ENCODE results near the gene HFE. TPM values are rescaled to one million over a fixed set of nuclear protein-coding genes. Genes with fewer than 3 reads are reported as not detected.

Gene HFE
- total and polyA plus RNA-seq, 2 of the 13 experiments (the other 11 are each of a cell fraction or from before 2014, with no cell fraction given), result 3.7 to 6.3 TPM

DNA sequence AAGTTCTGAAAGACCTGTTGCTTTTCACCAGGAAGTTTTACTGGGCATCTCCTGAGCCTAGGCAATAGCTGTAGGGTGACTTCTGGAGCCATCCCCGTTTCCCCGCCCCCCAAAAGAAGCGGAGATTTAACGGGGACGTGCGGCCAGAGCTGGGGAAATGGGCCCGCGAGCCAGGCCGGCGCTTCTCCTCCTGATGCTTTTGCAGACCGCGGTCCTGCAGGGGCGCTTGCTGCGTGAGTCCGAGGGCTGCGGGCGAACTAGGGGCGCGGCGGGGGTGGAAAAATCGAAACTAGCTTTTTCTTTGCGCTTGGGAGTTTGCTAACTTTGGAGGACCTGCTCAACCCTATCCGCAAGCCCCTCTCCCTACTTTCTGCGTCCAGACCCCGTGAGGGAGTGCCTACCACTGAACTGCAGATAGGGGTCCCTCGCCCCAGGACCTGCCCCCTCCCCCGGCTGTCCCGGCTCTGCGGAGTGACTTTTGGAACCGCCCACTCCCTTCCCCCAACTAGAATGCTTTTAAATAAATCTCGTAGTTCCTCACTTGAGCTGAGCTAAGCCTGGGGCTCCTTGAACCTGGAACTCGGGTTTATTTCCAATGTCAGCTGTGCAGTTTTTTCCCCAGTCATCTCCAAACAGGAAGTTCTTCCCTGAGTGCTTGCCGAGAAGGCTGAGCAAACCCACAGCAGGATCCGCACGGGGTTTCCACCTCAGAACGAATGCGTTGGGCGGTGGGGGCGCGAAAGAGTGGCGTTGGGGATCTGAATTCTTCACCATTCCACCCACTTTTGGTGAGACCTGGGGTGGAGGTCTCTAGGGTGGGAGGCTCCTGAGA is at the start of gene HFE (continued):
- TF ChIP-seq, protein P1, sequence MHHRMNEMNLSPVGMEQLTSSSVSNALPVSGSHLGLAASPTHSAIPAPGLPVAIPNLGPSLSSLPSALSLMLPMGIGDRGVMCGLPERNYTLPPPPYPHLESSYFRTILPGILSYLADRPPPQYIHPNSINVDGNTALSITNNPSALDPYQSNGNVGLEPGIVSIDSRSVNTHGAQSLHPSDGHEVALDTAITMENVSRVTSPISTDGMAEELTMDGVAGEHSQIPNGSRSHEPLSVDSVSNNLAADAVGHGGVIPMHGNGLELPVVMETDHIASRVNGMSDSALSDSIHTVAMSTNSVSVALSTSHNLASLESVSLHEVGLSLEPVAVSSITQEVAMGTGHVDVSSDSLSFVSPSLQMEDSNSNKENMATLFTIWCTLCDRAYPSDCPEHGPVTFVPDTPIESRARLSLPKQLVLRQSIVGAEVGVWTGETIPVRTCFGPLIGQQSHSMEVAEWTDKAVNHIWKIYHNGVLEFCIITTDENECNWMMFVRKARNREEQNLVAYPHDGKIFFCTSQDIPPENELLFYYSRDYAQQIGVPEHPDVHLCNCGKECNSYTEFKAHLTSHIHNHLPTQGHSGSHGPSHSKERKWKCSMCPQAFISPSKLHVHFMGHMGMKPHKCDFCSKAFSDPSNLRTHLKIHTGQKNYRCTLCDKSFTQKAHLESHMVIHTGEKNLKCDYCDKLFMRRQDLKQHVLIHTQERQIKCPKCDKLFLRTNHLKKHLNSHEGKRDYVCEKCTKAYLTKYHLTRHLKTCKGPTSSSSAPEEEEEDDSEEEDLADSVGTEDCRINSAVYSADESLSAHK (CRISPR knock-in tag; IDR thresholded peaks at IDR 0.05; ENCODE audit: borderline replicate concordance), result no peak
- TF ChIP-seq ZSCAN12 (CRISPR knock-in tag; IDR thresholded peaks at IDR 0.05), result no peak
- TF ChIP-seq NCOA5 (CRISPR knock-in tag; IDR thresholded peaks at IDR 0.05), result no peak
- TF ChIP-seq, protein P2, sequence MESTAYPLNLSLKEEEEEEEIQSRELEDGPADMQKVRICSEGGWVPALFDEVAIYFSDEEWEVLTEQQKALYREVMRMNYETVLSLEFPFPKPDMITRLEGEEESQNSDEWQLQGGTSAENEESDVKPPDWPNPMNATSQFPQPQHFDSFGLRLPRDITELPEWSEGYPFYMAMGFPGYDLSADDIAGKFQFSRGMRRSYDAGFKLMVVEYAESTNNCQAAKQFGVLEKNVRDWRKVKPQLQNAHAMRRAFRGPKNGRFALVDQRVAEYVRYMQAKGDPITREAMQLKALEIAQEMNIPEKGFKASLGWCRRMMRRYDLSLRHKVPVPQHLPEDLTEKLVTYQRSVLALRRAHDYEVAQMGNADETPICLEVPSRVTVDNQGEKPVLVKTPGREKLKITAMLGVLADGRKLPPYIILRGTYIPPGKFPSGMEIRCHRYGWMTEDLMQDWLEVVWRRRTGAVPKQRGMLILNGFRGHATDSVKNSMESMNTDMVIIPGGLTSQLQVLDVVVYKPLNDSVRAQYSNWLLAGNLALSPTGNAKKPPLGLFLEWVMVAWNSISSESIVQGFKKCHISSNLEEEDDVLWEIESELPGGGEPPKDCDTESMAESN (CRISPR knock-in tag; conservative IDR thresholded peaks at IDR 0.05), result no peak; the same call in 1 of the 2 replicates
- TF ChIP-seq, protein P3, sequence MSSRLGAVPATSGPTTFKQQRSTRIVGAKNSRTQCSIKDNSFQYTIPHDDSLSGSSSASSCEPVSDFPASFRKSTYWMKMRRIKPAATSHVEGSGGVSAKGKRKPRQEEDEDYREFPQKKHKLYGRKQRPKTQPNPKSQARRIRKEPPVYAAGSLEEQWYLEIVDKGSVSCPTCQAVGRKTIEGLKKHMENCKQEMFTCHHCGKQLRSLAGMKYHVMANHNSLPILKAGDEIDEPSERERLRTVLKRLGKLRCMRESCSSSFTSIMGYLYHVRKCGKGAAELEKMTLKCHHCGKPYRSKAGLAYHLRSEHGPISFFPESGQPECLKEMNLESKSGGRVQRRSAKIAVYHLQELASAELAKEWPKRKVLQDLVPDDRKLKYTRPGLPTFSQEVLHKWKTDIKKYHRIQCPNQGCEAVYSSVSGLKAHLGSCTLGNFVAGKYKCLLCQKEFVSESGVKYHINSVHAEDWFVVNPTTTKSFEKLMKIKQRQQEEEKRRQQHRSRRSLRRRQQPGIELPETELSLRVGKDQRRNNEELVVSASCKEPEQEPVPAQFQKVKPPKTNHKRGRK (CRISPR knock-in tag; IDR thresholded peaks at IDR 0.05), result no peak
- TF ChIP-seq SRSF9 (IDR thresholded peaks at IDR 0.05; ENCODE audit: borderline replicate concordance, insufficient read depth, low read depth, low read length, poor library complexity, severe bottlenecking), result no peak
- TF ChIP-seq ZNF841 (CRISPR knock-in tag; IDR thresholded peaks at IDR 0.05; ENCODE audit: borderline replicate concordance), result no peak
- 0 out of 2 replicates have a peak, but pooled peaks have one; percentile 27 for TF ChIP-seq RFXAP (CRISPR knock-in tag; IDR thresholded peaks at IDR 0.05; ENCODE audit: borderline replicate concordance)
- no peak for TF ChIP-seq ZNF713 (CRISPR knock-in tag; IDR thresholded peaks at IDR 0.05)
- TF ChIP-seq NFYC (CRISPR knock-in tag; IDR thresholded peaks at IDR 0.05), result no peak
- no peak for TF ChIP-seq DR1 (CRISPR knock-in tag; IDR thresholded peaks at IDR 0.05)
- TF ChIP-seq ZNF850 (CRISPR knock-in tag; conservative IDR thresholded peaks at IDR 0.05), result no peak
- TF ChIP-seq AGO2 (optimal IDR thresholded peaks at IDR 0.05; ENCODE audit: low read depth, low read length), result peak; percentile 32
- TF ChIP-seq SMAD3 (CRISPR knock-in tag; IDR thresholded peaks at IDR 0.05), result no peak
- TF ChIP-seq ZNF337 (CRISPR knock-in tag; IDR thresholded peaks at IDR 0.05; ENCODE audit: borderline replicate concordance, low read depth), result no peak
- TF ChIP-seq KLF11 (CRISPR knock-in tag; IDR thresholded peaks at IDR 0.05), result peak; percentile 20; the same call in 1 of the 2 replicates
- no peak for TF ChIP-seq SMARCC2 (IDR thresholded peaks at IDR 0.05)
- TF ChIP-seq, protein P4, sequence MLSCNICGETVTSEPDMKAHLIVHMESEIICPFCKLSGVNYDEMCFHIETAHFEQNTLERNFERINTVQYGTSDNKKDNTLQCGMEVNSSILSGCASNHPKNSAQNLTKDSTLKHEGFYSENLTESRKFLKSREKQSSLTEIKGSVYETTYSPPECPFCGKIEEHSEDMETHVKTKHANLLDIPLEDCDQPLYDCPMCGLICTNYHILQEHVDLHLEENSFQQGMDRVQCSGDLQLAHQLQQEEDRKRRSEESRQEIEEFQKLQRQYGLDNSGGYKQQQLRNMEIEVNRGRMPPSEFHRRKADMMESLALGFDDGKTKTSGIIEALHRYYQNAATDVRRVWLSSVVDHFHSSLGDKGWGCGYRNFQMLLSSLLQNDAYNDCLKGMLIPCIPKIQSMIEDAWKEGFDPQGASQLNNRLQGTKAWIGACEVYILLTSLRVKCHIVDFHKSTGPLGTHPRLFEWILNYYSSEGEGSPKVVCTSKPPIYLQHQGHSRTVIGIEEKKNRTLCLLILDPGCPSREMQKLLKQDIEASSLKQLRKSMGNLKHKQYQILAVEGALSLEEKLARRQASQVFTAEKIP (CRISPR knock-in tag; IDR thresholded peaks at IDR 0.05; ENCODE audit: borderline replicate concordance), result no peak
